ENCODE measurements around the gene ENPP1. TPM values are rescaled to one million over a fixed set of nuclear protein-coding genes. Genes with fewer than 3 reads are reported as not detected.

Gene ENPP1
- total and polyA plus RNA-seq, 2 experiments from 2014 or later, result 34.2 to 53.7 TPM

DNA sequence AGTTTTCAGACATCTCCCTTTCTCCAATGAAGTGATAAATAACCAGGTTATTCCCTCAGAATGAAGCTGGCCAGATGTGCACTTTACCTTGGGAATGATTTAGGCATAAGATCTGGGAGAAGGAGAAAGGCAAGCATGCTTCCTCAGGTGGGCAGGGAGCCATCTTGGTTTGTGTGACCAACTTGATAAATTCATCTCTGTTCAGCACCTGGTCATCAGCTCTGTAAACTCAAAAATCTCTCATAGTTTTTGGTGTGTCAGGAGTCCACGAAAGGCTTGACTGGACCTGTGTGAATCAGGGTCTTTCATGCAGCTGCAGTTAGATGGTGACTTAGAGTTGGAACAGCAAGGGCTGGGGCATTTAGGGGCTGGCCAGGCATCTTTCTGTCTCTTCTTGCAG lies 24.5 kb downstream of the ENPP1 start:
- no peak overlapping the region for H3K4me2 ChIP-seq (ENCODE audit: unreplicated experiment)
- DNase-seq, result no peak
- in situ Hi-C loops (cut with MboI), result no loop called here
- no peak overlapping the region for H3K9ac ChIP-seq
- H3F3A ChIP-seq (ENCODE audit: insufficient read depth), result no peaks in the 10 kb centered on the region; the same call in 1 of the 2 replicates
- no peak for TF ChIP-seq EZH2phosphoT487 (IDR thresholded peaks at IDR 0.05; ENCODE audit: insufficient read depth, low read depth)
- TF ChIP-seq EZH2 (IDR thresholded peaks at IDR 0.05; ENCODE audit: insufficient read depth, poor library complexity, severe bottlenecking), result no peak
- H3K27ac ChIP-seq, result no peak overlapping the region
- no peak overlapping the region for H3K4me3 ChIP-seq
- 94 to 100% methylated on average over 1 of the region's 1 CpG for WGBS, 2 experiments (ENCODE audit: low coverage in 1 of 2, low lambda C conversion rate in 2 of 2, missing lambda C conversion rate in 2 of 2)
- no peaks in the 10 kb centered on the region for H3K36me3 ChIP-seq (ENCODE audit: low read depth)
- peaks cover 45% of the 10 kb centered on the region for H3K79me2 ChIP-seq (ENCODE audit: insufficient read depth)
- H3K9me3 ChIP-seq (ENCODE audit: low read depth), result no peaks in the 10 kb centered on the region
- H3K9me2 ChIP-seq (ENCODE audit: insufficient read depth), result no peaks in the 10 kb centered on the region; the same call in 1 of the 2 replicates
- peaks cover 21% of the 10 kb centered on the region for H3K4me1 ChIP-seq (ENCODE audit: insufficient read depth)
- no peak overlapping the region for H2AFZ ChIP-seq
- no peaks in the 10 kb centered on the region for H4K20me1 ChIP-seq (ENCODE audit: insufficient read depth)
- H3K27me3 ChIP-seq (replicated peaks; ENCODE audit: insufficient read depth), result no peaks in the 10 kb centered on the region

DNA sequence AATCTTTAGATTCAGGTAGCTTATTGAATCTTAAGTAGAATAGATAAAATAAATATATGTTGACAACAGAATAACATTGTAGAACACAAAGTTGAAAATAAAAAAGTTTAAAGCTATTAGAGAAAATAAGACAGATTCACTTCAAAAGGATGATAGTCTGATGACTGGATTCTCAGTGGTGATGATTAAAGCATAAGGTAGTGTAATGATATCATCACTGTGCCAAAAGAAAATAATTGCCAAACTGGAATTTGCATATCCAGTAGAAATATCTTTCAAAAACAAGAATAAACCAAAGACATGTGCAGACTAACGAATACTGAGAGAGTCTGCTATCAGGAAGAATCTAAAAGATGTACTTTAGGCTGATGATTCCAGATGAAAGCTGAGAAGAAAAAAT lies 30.2 kb downstream of the ENPP1 start:
- Histone ChIP-seq H3F3A (ENCODE audit: insufficient read depth) (peaks cover 8% of the 10 kb centered on the region), H3K9me2 (ENCODE audit: insufficient read depth) (no peaks in the 10 kb centered on the region), H3K79me2 (ENCODE audit: insufficient read depth) (peaks cover 33% of the 10 kb centered on the region), H4K20me1 (ENCODE audit: insufficient read depth) (0 out of 2 replicates have a peak, but pooled peaks cover 4% of the 10 kb centered on the region), H3K9ac (no peak overlapping the region), H2AFZ (no peak overlapping the region), H3K9me3 (ENCODE audit: low read depth) (no peaks in the 10 kb centered on the region), H3K27ac (no peak overlapping the region), H3K36me3 (ENCODE audit: low read depth) (no peaks in the 10 kb centered on the region), H3K4me3 (no peak overlapping the region), H3K27me3 (replicated peaks; ENCODE audit: insufficient read depth) (no peaks in the 10 kb centered on the region), H3K4me1 (ENCODE audit: insufficient read depth) (peaks cover 9% of the 10 kb centered on the region), H3K4me2 (ENCODE audit: unreplicated experiment) (no peak overlapping the region)
- TF ChIP-seq EZH2phosphoT487 (IDR thresholded peaks at IDR 0.05; ENCODE audit: insufficient read depth, low read depth) (no peak), EZH2 (IDR thresholded peaks at IDR 0.05; ENCODE audit: insufficient read depth, poor library complexity, severe bottlenecking) (no peak)
- 40 to 42% methylated on average over 1 of the region's 1 CpG for WGBS, 2 experiments (ENCODE audit: low coverage in 1 of 2, low lambda C conversion rate in 2 of 2, missing lambda C conversion rate in 2 of 2)
- peak; percentile 51 for DNase-seq
- in situ Hi-C loops (cut with MboI), result no loop called here

DNA sequence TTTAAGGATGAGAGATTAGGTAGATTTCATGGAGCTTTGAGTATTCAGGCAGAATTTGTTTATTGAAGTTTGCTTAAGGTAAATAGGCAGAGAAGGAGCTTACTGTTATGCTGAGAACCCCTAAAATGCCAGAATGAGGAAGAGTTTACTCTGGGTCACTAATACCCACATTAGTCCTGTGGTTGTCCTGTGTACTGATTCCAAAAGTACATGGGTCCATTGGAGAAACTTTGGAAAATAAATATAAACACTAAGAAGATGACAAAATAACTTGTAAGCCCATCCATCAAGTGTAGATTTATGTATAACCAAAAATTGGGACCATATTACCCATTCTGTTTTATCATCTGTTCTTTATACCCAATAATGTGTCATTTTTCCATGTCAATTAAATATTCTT lies 31.6 kb downstream of the ENPP1 start:
- no peak for DNase-seq
- no peak overlapping the region for H3K9ac ChIP-seq
- no peak overlapping the region for H3K4me2 ChIP-seq (ENCODE audit: unreplicated experiment)
- peaks cover 32% of the 10 kb centered on the region for H3K79me2 ChIP-seq (ENCODE audit: insufficient read depth)
- H3K27me3 ChIP-seq (replicated peaks; ENCODE audit: insufficient read depth), result no peaks in the 10 kb centered on the region
- no peaks in the 10 kb centered on the region for H3K9me2 ChIP-seq (ENCODE audit: insufficient read depth)
- no peak overlapping the region for H2AFZ ChIP-seq
- peaks cover 8% of the 10 kb centered on the region for H3F3A ChIP-seq (ENCODE audit: insufficient read depth)
- in situ Hi-C loops (cut with MboI), result no loop called here
- TF ChIP-seq EZH2phosphoT487 (IDR thresholded peaks at IDR 0.05; ENCODE audit: insufficient read depth, low read depth), result no peak
- TF ChIP-seq EZH2 (IDR thresholded peaks at IDR 0.05; ENCODE audit: insufficient read depth, poor library complexity, severe bottlenecking), result no peak
- no peak overlapping the region for H3K4me3 ChIP-seq
- H3K4me1 ChIP-seq (ENCODE audit: insufficient read depth), result peaks cover 9% of the 10 kb centered on the region
- H3K27ac ChIP-seq, result no peak overlapping the region
- H4K20me1 ChIP-seq (ENCODE audit: insufficient read depth), result 0 out of 2 replicates have a peak, but pooled peaks cover 4% of the 10 kb centered on the region
- no peaks in the 10 kb centered on the region for H3K9me3 ChIP-seq (ENCODE audit: low read depth)
- no peaks in the 10 kb centered on the region for H3K36me3 ChIP-seq (ENCODE audit: low read depth)

DNA sequence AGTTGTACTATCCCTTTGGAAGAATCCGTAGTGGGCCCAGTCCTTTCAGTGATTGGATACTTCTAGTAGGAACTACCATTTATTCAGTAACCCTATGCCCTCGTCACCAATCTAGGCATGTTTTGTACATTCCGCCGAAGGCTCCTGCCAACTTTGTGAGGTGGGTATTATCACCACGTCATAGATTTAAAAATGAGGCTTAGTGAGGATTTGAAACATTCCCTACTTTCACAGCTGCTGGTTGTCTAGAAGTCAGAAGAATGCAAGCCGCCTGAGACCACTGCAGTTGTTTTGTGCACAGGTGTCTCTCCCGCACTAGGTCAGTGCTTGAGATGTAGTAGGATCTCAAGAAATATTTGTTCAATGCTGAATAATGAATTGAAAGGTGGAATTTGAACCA lies 32.6 kb downstream of the ENPP1 start:
- in situ Hi-C loops (cut with MboI), result no loop called here

More for the DNA sequence above, 32.6 kb downstream of the ENPP1 start:
- H3K4me2 ChIP-seq (ENCODE audit: unreplicated experiment), result no peak overlapping the region
- peaks cover 8% of the 10 kb centered on the region; the same call in 1 of the 2 replicates for H3F3A ChIP-seq (ENCODE audit: insufficient read depth)
- no peaks in the 10 kb centered on the region for H3K36me3 ChIP-seq (ENCODE audit: low read depth)
- no peak overlapping the region for H3K4me3 ChIP-seq
- WGBS, 2 experiments (ENCODE audit: low coverage in 1 of 2, low lambda C conversion rate in 2 of 2, missing lambda C conversion rate in 2 of 2), result 88% methylated on average over 7 of the region's 7 CpGs
- H3K9me3 ChIP-seq (ENCODE audit: low read depth), result no peaks in the 10 kb centered on the region
- H3K27ac ChIP-seq, result no peak overlapping the region
- H2AFZ ChIP-seq, result no peak overlapping the region
- H3K27me3 ChIP-seq (replicated peaks; ENCODE audit: insufficient read depth), result no peaks in the 10 kb centered on the region
- peaks cover 9% of the 10 kb centered on the region for H3K4me1 ChIP-seq (ENCODE audit: insufficient read depth)
- H3K79me2 ChIP-seq (ENCODE audit: insufficient read depth), result peaks cover 26% of the 10 kb centered on the region
- 0 out of 2 replicates have a peak, but pooled peaks cover 4% of the 10 kb centered on the region for H4K20me1 ChIP-seq (ENCODE audit: insufficient read depth)
- no peak for TF ChIP-seq EZH2 (IDR thresholded peaks at IDR 0.05; ENCODE audit: insufficient read depth, poor library complexity, severe bottlenecking)
- no peak overlapping the region for H3K9ac ChIP-seq
- H3K9me2 ChIP-seq (ENCODE audit: insufficient read depth), result no peaks in the 10 kb centered on the region
- no peak for DNase-seq
